HG03066 (cell line): ENCODE data around the gene INPP4B.
"Not testable (repeated sequence)": the region's sequence is repeated elsewhere in the genome, so short reads cannot be mapped to it uniquely, and the experiment has no call there.

Source experiments
- ATAC-seq: cut with Tn5 transposase; IDR thresholded peaks from one replicate; pipeline ENCODE4 v1.9.1; 2021; ENCODE audit warnings: low read depth; ENCODE audit not compliant: unreplicated experiment

The INPP4B gene

DNA sequence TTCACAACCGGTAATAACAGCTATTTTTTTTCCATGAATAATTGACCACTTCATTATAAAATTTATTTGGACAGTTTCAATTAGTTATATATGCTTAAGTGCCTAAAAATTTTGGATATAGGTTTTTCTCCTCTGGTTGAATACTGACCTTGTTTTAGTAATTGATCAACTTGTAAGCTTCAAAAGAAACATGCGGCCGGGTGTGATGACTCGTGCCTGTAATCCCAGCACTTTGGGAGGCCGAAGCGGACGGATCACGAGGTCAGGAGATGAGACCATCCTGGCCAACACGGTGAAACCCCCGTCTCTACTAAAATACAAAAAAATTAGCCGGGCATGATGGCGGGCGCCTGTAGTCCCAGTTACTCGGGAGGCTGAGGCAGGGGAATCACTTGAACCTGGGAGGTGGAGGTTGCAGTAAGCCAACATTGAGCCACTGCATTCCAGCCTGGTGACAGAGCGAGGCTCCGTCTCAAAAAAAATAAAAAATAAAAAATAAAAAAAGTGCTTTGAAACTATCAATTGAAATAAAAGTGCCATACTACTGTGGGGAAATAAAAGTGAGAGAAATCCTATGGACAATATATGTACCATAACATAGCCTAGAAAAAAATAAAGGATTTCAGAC is 448.6 kb downstream of the INPP4B start:
- not testable (repeated sequence) for ATAC-seq

DNA sequence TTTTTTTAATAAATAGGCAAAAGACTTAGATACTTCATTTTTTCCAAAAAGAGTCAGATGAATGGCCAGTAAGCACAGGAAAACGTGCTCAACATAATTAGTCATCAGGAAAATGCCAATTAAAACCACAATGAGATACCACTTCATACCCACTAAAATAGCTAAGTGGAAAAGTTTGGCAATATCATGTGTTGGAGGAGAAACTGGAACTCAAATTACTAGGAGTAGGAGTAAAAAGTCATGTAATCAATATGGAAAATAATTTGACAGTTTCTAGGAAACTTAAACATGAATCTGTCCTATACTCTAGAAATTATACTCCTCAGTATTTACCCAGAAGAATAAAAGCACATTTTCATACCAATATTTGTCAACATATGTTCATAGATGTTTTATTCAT is 449.8 kb downstream of the INPP4B start:
- ATAC-seq, result no peak

DNA sequence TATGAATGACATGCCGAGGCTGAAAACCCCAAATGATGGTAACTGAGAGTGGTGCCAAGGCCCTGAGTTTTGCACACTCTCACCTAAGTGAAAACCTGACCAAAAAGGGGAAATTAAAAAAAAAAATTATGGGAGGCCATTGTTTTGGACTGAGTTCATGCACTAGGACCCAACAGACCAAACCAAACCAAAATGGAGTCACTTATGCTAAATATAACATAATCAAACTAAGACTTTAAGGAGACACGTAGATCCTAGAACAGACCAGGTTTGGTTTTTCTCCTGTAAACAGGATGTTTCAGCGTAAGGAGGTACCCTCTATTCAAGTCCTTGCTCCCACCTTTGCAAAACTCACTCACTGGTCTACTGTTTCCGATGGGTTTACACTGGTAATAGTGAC is 453.0 kb downstream of the INPP4B start:
- no peak for ATAC-seq

DNA sequence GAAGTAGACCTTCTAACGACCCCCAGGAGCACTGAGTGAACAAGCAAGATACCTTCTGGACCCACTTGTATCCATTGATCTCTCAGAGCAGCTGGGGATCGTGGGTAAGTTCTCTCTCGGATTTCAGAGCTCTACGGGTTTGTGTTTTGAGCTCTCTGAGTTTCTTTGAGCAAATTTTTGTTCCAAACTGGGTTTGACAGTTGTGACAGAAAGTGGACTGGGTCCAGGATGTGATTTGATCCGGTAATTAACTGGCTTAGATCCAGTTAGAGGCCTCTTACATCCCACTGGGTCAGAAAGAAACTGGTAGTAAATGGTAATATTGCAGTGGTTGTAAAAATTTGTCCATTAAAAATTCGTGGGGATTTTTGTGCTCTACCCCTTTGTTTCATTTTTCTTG is 459.2 kb downstream of the INPP4B start:
- no peak for ATAC-seq

DNA sequence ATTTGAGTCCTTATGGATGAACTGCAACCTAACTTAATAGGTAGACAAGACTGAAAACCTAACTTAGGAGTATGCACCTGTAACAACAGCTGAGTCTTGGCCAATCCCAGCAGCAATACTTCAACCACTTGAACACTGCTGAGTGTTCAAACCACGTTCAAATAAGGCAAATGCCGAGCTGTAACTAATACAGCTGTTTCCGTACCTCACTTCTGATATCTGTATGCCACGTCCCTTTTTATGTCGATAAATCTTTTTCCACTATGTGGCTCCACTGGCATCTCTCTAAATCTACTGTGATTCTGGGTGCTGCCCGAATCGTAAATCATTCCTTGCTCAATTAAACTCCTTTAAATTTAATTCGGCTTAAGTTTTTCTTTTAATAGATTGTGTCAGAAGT is 459.7 kb downstream of the INPP4B start:
- ATAC-seq, result no peak

DNA sequence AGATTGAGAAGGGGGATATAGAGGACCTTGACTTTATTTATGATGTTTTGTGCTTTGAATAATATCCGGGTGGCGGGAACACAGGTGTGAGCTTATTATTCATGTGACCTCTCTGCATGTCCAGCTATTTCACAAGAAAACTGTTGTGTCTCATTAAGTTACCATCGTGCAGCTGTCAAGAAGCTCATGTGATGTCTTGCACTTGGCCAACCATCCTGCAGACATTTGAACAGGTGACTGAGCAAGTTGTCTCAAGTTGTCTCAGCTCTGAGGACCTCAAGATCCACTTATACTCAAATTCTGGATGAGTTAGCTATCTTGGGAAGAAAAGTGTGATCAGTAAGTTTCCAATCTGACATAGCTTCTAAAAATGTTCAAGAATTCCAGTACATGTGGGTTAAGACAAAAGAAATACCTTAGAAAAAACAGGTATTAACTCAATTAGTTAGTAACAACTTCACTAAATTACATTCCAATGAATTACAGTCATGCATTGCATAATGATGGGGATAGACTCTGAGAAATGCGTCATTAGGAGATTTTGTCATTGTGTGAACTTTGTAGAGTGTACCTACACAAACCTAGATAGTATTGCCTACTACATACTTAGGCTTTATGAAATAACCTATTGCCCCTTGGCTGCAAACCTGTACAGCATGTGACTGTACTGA is 462.2 kb downstream of the INPP4B start:
- no peak for ATAC-seq

DNA sequence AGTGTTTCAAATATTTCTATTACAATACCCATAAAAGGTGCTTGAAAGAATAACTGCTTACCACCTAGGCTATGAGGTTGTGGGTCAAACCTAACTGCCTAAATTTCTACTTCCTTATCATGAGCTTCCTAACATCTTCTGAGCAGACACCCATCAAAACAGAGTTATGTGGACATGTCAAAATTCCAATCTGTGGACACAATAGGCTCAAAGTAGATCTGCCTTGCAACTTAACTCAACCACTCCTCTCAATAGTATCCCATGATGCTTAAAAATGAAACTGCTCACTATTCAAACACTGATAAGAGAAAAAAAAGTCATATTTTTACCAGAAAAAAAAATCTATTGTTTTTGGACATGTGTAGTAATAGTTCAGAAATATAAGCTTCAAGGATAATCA is 462.7 kb downstream of the INPP4B start:
- no peak for ATAC-seq

DNA sequence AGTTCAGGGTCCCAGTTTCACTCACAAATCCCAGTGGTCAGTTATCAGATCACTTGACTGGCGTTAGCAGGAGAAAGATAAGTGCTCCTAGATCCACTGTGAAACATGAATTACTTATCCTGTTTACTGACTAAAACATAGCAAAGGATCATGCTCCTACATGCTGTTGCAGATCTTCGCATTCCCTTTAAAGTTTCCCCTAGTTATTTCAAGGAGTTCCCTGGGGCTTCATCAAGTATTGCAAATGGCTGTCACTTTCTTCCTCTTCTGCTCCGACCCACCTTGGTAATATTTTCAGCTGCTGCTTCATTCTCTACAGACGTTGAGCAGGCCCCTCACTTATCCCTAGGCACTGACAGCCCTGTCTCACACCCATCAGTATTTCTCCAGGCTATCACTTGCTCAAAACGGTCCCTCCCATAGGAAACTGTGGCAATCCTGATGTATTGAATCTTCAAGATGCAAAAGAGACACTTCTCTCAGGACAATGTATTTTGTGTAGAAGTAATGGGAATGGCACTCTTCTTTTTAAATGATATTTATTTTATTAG is 466.0 kb downstream of the INPP4B start:
- no peak for ATAC-seq

DNA sequence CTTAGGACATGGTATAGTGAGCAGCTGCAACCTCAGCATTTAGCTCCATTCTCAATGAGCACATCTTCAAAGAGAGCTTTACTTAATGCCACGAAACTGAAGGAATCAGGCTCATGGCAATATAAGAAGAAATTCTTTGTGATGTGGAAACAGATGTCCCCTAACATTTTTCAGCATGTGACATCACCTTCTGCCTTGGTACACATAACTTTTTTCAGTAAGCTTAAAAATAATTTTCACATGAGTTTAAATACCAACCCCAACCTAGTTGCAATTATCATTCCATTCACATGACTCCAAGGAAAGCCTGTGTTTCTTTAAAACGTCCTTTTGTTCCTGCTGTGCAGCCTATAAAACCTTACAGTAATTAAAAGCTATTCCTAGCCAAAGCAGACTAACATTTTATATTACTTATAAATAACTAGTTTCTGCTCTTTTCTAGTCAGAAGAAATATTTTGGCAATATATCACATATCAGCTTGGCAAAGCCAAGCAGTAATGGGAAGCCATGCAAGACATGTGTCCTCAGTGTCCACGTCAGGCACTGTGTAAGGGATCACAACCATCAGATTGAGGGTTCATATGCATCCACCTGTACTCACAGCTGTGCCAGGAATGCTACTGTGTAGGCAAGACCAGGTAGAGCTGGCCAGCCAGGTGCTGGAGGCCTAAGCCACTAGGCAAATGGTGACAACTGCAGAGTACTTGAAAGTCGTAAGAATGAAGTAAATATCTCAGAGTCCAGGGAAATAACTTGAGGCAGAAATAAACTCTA is 466.6 kb downstream of the INPP4B start:
- no peak for ATAC-seq

DNA sequence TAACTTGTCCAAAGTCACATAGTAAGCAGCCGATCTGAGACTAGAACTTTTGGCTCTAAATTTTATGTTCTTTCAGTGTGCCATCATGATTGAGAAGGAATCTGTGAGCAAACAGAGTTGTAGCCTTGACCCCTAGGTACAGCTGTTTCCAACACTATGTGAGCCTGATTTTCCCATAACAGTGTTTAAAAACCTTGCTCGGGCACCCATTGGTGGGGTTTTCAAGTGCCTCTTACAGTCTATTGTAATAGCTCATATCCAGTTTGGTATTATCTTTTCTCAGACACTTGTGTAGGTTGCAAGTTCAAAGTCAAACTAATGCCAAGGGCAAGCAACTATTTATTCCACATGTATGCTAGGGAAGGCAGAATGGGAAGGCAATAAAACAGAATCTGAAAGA is 467.9 kb downstream of the INPP4B start:
- no peak for ATAC-seq

DNA sequence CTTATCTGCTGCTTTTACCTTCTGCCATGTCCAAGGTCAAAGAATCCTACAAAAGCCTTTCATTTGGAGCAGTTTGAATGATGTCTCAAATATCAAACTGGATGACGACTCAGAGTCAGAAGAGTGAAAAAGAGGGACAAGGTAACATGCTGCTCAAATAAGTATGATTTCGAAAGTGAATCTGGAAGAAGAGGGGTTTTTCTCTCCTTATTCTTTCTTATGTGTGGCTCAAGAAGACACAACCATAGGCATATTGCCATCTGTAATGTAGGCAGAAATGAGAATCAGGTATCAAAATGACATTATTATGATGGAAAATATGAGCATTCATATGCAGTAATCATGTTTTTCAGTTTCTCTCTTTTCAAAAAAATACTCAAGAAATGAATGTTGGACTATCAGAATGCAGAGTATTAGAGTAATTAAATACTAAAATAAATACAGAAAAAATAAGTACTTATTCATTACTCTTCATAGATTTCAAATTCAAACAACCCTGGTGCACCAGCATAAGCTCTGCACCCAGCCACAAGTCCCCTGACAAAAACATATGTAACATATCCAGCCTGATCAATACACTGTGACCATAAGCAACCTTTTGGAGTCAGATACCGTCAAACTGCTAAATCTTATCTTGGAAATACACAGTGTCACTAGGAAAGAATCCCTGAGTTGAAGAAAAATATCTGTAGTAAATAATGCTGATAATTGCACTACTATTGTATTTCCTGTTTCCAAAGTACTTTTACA is 468.6 kb downstream of the INPP4B start:
- ATAC-seq, result no peak

DNA sequence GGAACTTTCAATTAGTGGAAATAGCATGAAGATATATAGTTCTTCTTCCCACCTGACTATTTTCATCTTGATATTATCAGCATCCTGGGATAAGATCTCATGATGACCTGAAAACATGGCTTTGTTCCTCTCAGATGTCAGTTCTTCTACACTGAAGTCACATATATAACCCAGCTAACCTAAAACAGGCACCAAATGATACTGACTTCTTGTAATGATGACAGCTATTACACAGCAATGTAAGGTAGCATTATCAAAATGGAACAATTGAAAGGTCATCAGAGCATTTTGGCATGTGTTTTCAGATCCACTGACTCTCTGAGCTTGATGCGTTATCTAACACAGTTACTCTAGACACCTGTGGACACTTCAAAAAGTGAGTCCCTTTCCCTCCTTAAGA is 469.9 kb downstream of the INPP4B start:
- ATAC-seq, result no peak

DNA sequence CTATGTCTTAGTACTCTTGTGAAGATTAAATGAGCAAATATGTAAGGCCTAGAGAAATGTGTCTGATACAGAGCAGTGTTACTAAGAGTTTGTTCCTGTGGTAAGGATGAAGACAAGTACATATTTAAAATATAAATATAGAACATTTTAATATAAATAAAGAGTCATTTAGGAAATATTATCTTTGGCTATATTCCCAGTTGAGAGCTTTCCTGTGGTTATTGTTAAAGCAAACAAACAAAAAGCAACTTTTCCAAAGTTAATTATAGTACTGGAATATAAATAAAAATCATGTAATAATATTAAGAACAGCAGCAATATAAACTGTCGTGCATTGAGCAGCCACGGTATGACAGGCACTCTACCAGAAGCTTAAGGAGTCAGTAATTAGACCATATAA is 472.5 kb downstream of the INPP4B start:
- ATAC-seq, result no peak

DNA sequence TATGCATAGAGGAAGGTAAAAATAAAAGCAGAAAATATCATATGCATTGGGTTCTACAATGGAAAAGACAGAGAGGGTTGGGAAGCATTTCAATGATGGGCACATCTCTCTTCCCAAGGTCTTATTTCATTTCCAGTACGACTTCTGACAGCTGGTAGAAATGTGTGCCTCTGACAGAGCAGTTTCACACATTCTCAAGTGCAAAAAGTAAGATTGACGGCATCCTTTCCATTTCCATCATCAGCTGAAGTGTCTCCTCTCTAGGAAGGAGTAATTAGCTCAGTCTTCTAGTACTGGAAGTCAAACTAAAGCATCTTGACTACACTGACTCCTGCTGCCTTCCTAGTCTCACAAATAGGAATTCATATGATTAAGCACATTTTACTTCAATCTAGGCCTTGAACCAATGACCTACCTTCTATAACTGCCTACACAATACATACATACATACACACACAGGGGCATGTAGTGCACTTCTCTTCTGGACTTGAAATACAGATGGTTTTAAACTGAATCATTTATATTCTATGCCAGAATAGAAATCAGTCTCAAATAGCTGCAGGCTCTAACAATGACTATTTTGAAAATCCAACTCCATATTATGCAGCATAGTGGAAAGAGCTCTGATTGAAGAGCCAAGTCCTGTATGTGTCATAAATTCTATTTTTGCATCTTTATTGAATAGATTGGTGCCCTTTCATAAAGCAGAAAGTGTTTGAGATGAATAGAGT is 473.4 kb downstream of the INPP4B start:
- ATAC-seq, result no peak

DNA sequence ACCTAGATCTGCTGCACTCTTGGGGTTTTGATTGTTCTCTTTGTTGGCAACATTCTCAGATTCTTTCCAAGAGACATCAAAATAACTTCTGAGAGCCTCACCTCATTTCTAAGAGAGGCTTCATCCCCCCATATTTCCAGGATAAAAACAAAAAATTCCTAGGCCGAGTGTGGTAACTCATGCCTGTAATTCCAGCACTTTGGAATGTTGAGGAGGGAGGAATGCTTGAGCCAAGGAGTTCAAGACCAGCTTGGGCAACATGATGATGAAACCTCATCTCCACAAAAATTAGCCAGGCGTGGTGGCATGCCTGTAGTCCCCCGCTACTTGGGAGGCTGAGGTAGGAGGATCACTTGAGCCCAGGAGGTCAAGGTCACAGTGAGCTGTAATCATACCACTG is 477.0 kb downstream of the INPP4B start:
- no peak for ATAC-seq

DNA sequence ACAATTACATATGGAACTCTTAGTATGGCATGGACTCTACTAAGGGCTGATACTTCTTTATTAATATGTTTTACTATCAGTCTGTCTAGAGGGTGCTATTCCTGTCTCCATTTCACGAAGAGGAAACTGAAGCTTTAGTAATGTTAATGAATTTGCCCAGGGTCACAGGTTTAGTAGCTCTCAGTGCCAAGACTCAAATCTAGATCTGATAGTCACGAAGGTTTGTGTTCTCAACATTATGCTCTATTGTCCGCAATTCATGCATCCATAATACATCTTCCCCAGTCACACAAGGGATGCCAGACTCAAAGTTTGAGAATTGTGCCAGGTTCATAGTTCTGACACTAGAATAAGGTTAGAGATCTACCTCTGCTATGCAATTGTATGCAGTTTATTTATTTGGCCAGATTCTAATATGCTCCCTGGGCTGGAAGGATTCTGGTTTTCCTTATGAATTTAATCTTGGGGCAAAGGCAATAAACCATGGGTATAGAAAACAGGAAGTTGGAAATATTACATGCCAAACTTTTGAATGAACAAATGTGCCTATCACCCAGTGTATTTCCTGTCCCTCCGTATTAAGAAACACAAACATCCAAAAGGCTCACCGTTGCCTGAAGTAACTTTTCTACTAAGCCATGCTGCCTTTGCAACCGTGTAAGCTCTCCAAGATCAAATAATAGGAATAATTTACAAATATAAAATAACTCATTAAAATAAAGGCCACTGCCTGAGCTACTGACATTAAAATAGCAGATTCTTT is 478.5 kb downstream of the INPP4B start:
- no peak for ATAC-seq

DNA sequence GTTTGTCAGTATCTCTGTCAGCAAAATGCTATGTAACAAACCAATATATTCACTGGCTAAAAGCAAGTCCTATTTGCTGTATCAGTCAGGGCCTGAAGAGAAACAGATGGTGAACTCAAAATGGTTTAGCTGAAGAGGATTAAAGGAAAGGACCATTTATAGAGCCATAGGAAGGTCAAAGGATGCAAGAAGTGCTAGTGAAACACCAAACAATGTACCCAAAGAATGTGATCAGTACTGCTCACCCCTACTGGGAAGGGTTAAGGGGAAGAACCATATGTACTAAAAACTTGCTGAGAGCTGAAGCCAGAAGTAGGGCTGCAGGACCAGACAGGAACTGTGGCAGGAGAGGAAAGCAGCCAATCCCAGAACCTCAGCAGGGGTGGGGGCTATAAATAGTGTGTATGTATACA is 479.3 kb downstream of the INPP4B start:
- no peak for ATAC-seq

DNA sequence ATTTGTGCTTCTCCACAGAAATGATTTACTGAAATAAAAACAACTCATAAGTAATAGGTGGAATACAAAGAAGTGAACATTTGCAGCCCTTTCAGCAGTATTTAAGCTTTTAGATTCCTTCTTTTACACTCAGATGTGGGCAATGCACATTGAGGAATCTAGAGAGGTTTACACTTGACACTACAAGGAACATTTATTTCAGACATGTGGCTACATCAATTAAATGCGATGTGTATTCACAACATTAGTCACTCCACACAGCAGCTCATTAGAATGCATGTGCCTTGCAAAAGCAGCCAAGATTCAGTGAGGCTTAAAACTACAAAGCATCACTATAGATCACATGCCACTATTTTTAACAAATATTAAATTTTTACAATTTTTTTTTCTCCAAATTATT is 480.7 kb downstream of the INPP4B start:
- ATAC-seq, result no peak

DNA sequence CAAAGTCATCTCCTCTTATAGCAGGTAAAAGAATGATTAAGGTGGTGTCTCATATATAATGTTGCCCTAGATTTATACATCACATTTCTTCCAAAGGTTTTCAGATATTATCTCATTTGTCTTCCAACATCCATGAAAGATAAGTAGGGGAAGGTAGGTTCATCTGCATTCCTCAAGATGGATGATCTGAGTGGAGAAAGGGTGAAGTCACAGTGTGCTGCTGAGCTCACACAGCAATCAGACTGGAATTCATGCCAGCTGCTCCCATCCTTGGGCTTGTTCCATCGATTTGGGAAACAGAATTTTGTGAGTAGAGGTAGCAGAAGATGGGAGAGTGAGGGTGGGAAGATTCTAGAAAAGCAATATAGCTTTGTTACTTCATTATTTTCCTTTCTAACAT is 482.4 kb downstream of the INPP4B start:
- ATAC-seq, result no peak

DNA sequence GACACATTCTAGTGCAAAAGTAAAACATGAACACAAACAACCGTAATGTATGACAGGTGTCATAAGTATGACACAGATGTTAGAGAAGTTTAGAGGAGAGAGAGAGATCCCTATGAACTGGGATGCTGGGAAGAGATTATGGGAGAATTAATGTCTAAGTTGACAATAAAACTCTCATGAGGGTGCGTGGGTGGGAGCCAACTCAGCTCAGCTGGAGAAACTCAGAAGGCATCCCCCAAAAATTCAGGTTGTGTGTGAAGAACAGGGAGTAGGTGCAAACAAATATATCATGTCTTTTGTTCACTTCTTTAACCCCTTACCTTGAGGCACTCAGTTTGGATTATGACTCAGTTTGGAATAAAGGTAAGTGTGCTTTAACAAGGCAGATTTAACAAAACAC is 484.1 kb downstream of the INPP4B start:
- no peak for ATAC-seq
